HepG2 (cell line): ENCODE data around the gene CELF5.

Source experiments
- BRCA1 ChIP-seq: sonication (generic); formaldehyde crosslinking; IDR thresholded peaks from 2 replicates; pipeline ENCODE4 v1.4.0; 2020; ENCODE audit warnings: missing genetic modification reagents
- EZH2 ChIP-seq: conservative IDR thresholded peaks from 2 replicates; pipeline ENCODE4 v1.6.1; 2012; ENCODE audit warnings: mild to moderate bottlenecking, low read depth, low read length, moderate library complexity
- KAT2B ChIP-seq: fragments of 150-350 bp; IDR thresholded peaks from 2 replicates; pipeline ENCODE4 v1.6.1; 2014; ENCODE audit warnings: low read depth, low read length, borderline replicate concordance
- KDM1A ChIP-seq: IDR thresholded peaks from 2 replicates; pipeline ENCODE4 v1.6.1; 2016; ENCODE audit warnings: missing compliant biosample characterization
- ZNF24 ChIP-seq: fragments of 450-650 bp; IDR thresholded peaks from 2 replicates; pipeline ENCODE4 v1.6.1; 2017; ENCODE audit warnings: antibody characterized with exemption, mild to moderate bottlenecking
- ZNF30 ChIP-seq: sonication (generic); formaldehyde crosslinking; IDR thresholded peaks from 2 replicates; pipeline ENCODE4 v1.5.0; 2020; ENCODE audit warnings: mild to moderate bottlenecking, missing genetic modification reagents
- ZZZ3 ChIP-seq: sonication (generic); formaldehyde crosslinking; IDR thresholded peaks from 2 replicates; pipeline ENCODE4 v1.4.0; 2020; ENCODE audit warnings: missing genetic modification reagents, mild to moderate bottlenecking, borderline replicate concordance
- TF ChIP-seq, protein P1 (sequence below): sonication (generic); formaldehyde crosslinking; IDR thresholded peaks from 2 replicates; pipeline ENCODE4 v1.5.0; 2020; ENCODE audit warnings: mild to moderate bottlenecking, missing genetic modification reagents, moderate library complexity
- TF ChIP-seq, protein P2 (sequence below): sonication (generic); formaldehyde crosslinking; conservative IDR thresholded peaks from 2 replicates; pipeline ENCODE4 v1.4.0; 2020; ENCODE audit warnings: missing genetic modification reagents

DNA sequence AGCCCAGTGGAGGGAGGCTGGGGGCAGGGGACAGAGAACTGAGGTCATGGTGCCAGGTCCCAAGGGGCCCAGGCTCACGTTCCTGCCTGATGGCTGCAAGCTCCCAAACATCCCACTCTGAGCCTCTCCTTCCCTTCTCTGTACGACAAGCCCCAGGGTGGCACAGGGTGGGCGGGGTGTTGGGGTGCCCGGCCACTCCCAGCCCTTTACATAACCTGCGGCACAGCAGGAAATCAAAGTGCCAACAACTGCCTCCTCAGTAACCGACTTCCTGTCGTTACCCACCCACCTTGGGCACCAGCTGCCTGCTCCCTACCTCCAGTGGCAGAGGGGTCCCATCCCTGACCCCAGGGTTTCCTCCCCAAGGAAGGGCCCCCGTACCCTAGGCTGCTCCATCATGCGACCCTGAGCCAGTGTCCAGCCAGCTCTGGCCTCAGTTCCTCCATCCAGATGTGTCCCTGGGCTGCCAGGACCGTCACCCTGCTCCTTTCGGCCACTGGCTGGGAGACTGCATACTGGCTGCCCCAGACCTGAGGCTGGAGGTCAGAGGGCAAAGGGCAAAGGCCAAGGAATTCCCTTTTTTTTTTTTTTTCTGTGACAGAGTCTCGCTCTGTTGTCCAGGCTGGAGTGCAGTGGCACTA, 114.2 kb downstream of the CELF5 start:
- TF ChIP-seq, protein P1, sequence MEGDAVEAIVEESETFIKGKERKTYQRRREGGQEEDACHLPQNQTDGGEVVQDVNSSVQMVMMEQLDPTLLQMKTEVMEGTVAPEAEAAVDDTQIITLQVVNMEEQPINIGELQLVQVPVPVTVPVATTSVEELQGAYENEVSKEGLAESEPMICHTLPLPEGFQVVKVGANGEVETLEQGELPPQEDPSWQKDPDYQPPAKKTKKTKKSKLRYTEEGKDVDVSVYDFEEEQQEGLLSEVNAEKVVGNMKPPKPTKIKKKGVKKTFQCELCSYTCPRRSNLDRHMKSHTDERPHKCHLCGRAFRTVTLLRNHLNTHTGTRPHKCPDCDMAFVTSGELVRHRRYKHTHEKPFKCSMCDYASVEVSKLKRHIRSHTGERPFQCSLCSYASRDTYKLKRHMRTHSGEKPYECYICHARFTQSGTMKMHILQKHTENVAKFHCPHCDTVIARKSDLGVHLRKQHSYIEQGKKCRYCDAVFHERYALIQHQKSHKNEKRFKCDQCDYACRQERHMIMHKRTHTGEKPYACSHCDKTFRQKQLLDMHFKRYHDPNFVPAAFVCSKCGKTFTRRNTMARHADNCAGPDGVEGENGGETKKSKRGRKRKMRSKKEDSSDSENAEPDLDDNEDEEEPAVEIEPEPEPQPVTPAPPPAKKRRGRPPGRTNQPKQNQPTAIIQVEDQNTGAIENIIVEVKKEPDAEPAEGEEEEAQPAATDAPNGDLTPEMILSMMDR (CRISPR knock-in tag) = no peak
- TF ChIP-seq ZNF30 (CRISPR knock-in tag) = no peak
- no peak for TF ChIP-seq KAT2B
- TF ChIP-seq EZH2 = no peak
- TF ChIP-seq BRCA1 = no peak
- no peak for TF ChIP-seq ZNF24
- TF ChIP-seq, protein P2, sequence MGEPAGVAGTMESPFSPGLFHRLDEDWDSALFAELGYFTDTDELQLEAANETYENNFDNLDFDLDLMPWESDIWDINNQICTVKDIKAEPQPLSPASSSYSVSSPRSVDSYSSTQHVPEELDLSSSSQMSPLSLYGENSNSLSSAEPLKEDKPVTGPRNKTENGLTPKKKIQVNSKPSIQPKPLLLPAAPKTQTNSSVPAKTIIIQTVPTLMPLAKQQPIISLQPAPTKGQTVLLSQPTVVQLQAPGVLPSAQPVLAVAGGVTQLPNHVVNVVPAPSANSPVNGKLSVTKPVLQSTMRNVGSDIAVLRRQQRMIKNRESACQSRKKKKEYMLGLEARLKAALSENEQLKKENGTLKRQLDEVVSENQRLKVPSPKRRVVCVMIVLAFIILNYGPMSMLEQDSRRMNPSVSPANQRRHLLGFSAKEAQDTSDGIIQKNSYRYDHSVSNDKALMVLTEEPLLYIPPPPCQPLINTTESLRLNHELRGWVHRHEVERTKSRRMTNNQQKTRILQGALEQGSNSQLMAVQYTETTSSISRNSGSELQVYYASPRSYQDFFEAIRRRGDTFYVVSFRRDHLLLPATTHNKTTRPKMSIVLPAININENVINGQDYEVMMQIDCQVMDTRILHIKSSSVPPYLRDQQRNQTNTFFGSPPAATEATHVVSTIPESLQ = no peak
- TF ChIP-seq KDM1A (CRISPR knock-in tag) = no peak
- TF ChIP-seq ZZZ3 (CRISPR knock-in tag) = no peak
